Muscle of leg (tissue), 9 donors: ENCODE data around the gene NUDT2. TPM values are rescaled to one million over a fixed set of nuclear protein-coding genes. Genes with fewer than 3 reads are reported as not detected.

ENCODE experiments used
- polyA plus RNA-seq, 8 donors: library from polyadenylated mRNA; unstranded; fragments of 120-200 nt; gene quantifications; one replicate each; pipeline versions ENCODE4 v1.2.1 to v1.2.3, GENCODE V29; 2013; ENCODE audit warnings: inconsistent platforms in 1 of 8, low replicate concordance in 1 of 8; ENCODE audit not compliant: insufficient read length in 8 of 8, insufficient read depth in 1 of 8
- total RNA-seq: library from RNA; stranded (reverse); fragments of 120-200 nt; gene quantifications from one replicate; pipeline ENCODE4 v1.2.4, GENCODE V29; 2013

The NUDT2 gene
- total and polyA plus RNA-seq, 9 donors: 22.1 to 31.5 (median 26.8) TPM

Other genes with a start within 250 kb of the NUDT2 start
- gene DCAF12, start 202.9 kb upstream of the NUDT2 start, total RNA-seq: 18.2 TPM
- gene DCAF12, start 202.9 kb upstream of the NUDT2 start, polyA plus RNA-seq: 10 to 100 TPM; 28.9 to 42.1 (median 36.8) TPM
- 17.9 TPM for gene UBAP1, start 150.5 kb upstream of the NUDT2 start, total RNA-seq
- 10 to 100 TPM; 30.2 to 37.4 (median 33.6) TPM for gene UBAP1, start 150.5 kb upstream of the NUDT2 start, polyA plus RNA-seq
- gene KIF24, start 301 bp upstream of the NUDT2 start, total RNA-seq: 10.3 TPM
- 10 to 100 TPM in 7 of 8 donors, 1 to 10 TPM in 1; 6.8 to 26.3 (median 19.8) TPM for gene KIF24, start 301 bp upstream of the NUDT2 start, polyA plus RNA-seq
- 8.1 TPM for gene MYORG, start 47.3 kb downstream of the NUDT2 start, total RNA-seq
- gene MYORG, start 47.3 kb downstream of the NUDT2 start, polyA plus RNA-seq: 10 to 100 TPM; 11.0 to 20.3 (median 16.3) TPM
- gene FAM219A, start 129.0 kb downstream of the NUDT2 start, total RNA-seq: 6.0 TPM
- 10 to 100 TPM; 10.6 to 13.3 (median 11.8) TPM for gene FAM219A, start 129.0 kb downstream of the NUDT2 start, polyA plus RNA-seq
- gene DNAI1, start 129.2 kb downstream of the NUDT2 start, total RNA-seq: 0.13 TPM
- gene DNAI1, start 129.2 kb downstream of the NUDT2 start, polyA plus RNA-seq: under 1 TPM in 3 of 8 donors, not detected in 5; 0.18 to 0.29 (median 0.25) TPM
- gene ENHO, start 193.4 kb downstream of the NUDT2 start, total RNA-seq: 3.4 TPM
- 1 to 10 TPM; 2.8 to 6.1 (median 4.8) TPM for gene ENHO, start 193.4 kb downstream of the NUDT2 start, polyA plus RNA-seq